Measurements from ENCODE around the gene MUC4.

MUC4 gene

DNA sequence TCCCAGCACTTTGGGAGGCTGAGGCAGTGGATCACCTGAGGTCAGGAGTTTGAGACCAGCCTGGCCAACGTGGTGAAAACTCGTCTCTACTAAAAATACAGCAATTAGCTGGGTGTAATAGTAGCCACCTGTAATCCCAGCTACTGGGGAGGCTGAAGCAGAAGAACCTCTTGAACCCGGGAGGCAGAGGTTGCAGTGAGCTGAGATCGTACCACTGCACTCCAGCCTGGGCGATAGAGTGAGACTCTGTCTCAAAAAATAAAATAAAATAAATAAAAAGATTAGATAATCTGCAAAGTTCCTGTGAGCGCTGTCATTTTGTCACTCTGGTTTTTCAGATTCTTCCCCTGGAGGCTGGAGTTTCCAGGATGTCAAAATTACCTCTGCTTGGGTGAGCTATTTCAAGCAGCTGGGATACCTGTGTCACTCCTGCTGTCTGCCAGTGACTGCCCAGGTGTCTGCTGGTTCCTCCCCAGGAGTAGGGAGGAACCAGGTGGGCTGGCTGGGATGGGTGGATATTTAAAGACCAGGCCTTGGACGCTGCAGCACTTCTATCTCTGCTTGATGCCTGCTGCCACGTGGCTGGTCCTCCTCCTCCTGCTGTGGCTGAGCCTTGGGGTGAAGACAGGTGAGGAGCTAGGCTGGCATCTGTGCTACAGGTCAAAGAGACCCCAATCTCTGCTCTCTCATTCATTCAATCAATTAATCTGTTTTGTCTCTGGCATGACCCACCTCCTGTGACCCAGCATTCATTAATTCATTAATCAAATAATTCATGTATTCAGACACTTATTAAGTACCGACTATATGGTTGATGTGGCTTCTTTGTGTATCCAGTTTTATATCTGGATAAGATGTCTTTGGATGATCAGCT, 110.5 kb downstream of the MUC4 start:
- no peak for DNase-seq (ENCODE audit: low read depth in 2 of 2)
- TF ChIP-seq, protein P1, sequence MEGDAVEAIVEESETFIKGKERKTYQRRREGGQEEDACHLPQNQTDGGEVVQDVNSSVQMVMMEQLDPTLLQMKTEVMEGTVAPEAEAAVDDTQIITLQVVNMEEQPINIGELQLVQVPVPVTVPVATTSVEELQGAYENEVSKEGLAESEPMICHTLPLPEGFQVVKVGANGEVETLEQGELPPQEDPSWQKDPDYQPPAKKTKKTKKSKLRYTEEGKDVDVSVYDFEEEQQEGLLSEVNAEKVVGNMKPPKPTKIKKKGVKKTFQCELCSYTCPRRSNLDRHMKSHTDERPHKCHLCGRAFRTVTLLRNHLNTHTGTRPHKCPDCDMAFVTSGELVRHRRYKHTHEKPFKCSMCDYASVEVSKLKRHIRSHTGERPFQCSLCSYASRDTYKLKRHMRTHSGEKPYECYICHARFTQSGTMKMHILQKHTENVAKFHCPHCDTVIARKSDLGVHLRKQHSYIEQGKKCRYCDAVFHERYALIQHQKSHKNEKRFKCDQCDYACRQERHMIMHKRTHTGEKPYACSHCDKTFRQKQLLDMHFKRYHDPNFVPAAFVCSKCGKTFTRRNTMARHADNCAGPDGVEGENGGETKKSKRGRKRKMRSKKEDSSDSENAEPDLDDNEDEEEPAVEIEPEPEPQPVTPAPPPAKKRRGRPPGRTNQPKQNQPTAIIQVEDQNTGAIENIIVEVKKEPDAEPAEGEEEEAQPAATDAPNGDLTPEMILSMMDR (IDR thresholded peaks at IDR 0.05; ENCODE audit: low read depth, low read length): no peak
- H3K4me3 ChIP-seq (replicated peaks in 1 of 2; ENCODE audit: low read depth in 2 of 2, low read length in 2 of 2): no peak overlapping the region

GRCh38 chr3:195700319-195700718, 111.4 kb downstream of the MUC4 start:
- DNase-seq (ENCODE audit: low read depth in 2 of 2): no peak
- no peak overlapping the region for H3K4me3 ChIP-seq (replicated peaks in 1 of 2; ENCODE audit: low read depth in 2 of 2, low read length in 2 of 2)
- TF ChIP-seq, protein P1 (IDR thresholded peaks at IDR 0.05; ENCODE audit: low read depth, low read length): no peak

DNA sequence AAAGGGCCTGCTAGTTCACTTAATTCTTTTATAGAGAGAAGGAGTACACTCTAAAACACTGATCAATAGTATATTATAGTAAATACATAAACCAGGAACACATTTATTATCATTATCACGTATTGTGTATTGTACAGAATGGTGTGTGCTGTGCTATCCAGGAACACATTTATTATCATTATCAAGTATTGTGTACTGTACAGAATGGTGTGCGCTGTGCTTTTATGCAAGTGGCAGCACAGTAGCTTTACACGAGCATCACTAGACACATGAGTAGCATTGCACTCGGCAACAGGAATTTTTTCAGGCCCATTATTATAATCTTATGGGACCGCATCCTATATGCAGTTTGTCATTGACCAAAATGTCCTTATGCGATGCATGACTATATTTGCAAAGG, 111.9 kb downstream of the MUC4 start:
- no peak overlapping the region for H3K4me3 ChIP-seq (replicated peaks in 1 of 2; ENCODE audit: low read depth in 2 of 2, low read length in 2 of 2)
- TF ChIP-seq, protein P1 (IDR thresholded peaks at IDR 0.05; ENCODE audit: low read depth, low read length): no peak
- DNase-seq (ENCODE audit: low read depth in 2 of 2): no peak

GRCh38 chr3:195699388-195699771, 112.3 kb downstream of the MUC4 start:
- no peak for DNase-seq (ENCODE audit: low read depth in 2 of 2)
- TF ChIP-seq, protein P1 (IDR thresholded peaks at IDR 0.05; ENCODE audit: low read depth, low read length): no peak
- no peak overlapping the region for H3K4me3 ChIP-seq (replicated peaks in 1 of 2; ENCODE audit: low read depth in 2 of 2, low read length in 2 of 2)

DNA sequence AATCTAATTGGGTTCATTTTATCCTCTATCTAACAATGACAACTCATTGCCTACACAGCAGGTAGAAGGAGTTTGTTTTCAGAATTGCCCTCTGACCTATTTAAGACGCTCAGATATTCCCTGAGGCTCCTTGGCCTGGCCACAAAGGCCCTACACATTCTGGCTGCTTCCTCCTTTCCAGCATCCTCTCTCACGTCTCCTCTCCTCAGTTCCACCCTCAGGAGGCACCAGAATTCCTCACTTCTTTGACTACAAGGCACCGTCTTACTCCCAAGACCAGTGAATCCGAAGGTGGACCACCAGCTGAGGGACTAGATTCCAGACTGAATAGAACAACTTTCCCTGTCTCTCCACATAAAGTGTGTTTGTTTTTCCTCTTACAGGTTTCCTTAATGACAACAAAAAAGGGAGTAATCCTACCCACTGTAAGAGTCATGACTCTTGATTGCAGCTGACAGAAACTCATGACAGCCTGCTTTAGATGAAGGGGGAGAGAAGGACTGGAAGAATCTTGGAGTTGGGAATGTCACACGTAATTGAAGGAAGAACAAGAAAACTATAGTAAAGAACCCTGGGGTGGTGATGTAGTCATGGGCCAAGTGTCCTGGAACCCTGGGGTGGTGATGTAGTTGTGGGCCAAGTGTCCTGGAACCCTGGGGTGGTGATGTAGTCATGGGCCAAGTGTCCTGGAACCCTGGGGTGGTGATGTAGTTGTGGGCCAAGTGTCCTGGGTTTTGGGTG, 112.9 kb downstream of the MUC4 start:
- H3K4me3 ChIP-seq (replicated peaks in 1 of 2; ENCODE audit: low read depth in 2 of 2, low read length in 2 of 2): no peak overlapping the region
- TF ChIP-seq, protein P1 (IDR thresholded peaks at IDR 0.05; ENCODE audit: low read depth, low read length): no peak
- no peak for DNase-seq (ENCODE audit: low read depth in 2 of 2)

GRCh38 chr3:195698325-195698646, 113.4 kb downstream of the MUC4 start:
- no peak overlapping the region for H3K4me3 ChIP-seq (replicated peaks in 1 of 2; ENCODE audit: low read depth in 2 of 2, low read length in 2 of 2)
- TF ChIP-seq, protein P1 (IDR thresholded peaks at IDR 0.05; ENCODE audit: low read depth, low read length): no peak
- no peak for DNase-seq (ENCODE audit: low read depth in 2 of 2)
